ENCODE measurements around the gene CASKIN2. TPM values are rescaled to one million over a fixed set of nuclear protein-coding genes. Genes with fewer than 3 reads are reported as not detected.

The CASKIN2 gene
- total RNA-seq, 1 donor from 2014 or later, result 112 TPM

DNA sequence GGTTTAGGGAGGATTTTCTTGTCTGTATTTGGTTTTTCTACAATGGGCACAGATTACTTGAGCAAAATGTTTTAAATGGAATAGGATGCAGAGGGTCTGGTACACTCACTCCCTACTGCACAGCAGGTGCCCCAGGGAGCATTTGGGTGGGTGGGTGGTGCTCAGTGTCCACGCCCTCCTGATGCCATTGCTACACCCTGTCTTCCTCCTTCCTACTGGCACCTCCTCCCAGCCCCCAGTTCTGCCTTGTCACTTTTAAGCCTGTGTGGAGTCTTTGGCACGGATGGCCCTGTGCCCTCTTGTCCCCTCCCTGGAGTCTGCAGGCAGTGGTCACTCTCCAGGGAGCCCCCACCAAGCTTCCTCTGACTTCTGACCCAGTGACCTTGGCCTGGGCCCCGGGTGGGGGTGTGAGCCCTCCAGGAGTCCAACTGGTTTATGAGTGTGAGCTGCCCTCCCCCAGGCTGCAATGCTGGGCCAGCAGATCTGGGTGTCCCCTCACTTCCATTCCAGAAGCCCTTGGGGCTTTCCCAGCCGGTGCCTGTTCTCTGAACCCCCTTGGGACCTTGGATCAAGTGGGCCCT, 25.7 kb upstream of the CASKIN2 start:
- no peaks in the 10 kb centered on the region for H3K4me1 ChIP-seq
- H3K4me3 ChIP-seq, result no peak overlapping the region
- intact Hi-C loops (cut with DNase I), result no loop called here
- no peak for DNase-seq (ENCODE audit: low spot score in 2 of 2)
- H3K36me3 ChIP-seq, result no peaks in the 10 kb centered on the region
- no peaks in the 10 kb centered on the region for H3K9me3 ChIP-seq
- TF ChIP-seq, protein P1, sequence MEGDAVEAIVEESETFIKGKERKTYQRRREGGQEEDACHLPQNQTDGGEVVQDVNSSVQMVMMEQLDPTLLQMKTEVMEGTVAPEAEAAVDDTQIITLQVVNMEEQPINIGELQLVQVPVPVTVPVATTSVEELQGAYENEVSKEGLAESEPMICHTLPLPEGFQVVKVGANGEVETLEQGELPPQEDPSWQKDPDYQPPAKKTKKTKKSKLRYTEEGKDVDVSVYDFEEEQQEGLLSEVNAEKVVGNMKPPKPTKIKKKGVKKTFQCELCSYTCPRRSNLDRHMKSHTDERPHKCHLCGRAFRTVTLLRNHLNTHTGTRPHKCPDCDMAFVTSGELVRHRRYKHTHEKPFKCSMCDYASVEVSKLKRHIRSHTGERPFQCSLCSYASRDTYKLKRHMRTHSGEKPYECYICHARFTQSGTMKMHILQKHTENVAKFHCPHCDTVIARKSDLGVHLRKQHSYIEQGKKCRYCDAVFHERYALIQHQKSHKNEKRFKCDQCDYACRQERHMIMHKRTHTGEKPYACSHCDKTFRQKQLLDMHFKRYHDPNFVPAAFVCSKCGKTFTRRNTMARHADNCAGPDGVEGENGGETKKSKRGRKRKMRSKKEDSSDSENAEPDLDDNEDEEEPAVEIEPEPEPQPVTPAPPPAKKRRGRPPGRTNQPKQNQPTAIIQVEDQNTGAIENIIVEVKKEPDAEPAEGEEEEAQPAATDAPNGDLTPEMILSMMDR (IDR thresholded peaks at IDR 0.05), result no peak
- H3K27ac ChIP-seq, result no peak overlapping the region
- H3K27me3 ChIP-seq, result no peaks in the 10 kb centered on the region

DNA sequence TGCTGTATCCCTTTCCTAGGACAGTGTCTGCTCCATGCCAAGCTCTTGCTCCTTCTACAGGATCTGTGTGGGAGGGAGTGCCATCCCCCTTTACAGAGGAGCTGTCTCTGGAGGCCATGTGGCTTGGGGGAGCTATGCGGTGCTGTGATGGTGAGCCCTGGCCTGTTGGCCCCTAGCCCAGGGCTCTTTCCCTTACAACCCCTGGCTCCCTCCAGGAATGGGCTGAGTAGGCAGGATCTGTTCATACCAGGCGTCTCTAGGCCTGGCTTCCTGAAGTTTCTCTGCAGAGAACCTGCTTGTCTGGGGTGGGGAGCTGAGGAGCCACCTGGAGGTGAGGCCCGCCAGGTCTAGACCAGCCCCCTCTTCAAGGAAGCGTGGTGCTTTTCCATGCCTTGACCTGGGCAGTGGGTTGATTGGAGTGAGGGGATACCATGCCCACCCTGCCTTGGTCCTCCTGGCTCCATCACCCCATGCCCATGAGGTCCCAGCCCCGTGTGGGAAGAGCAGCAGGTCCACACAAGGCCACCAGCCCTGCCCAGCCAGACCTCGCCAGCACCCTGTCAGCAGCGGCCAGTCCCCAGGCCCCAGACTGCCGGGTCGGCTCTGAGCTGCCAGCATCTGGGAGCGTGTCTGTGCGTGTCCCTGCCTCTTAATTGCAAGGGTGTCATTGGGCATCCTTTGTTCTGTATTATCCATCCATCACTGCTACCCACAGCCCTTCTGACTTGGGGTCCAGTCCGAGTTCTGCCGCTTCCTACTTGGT, 24.8 kb upstream of the CASKIN2 start:
- no peak overlapping the region for H3K4me3 ChIP-seq
- no peaks in the 10 kb centered on the region for H3K27me3 ChIP-seq
- DNase-seq (ENCODE audit: low spot score in 2 of 2), result no peak
- TF ChIP-seq, protein P1 (IDR thresholded peaks at IDR 0.05), result no peak
- H3K4me1 ChIP-seq, result no peaks in the 10 kb centered on the region
- intact Hi-C loops (cut with DNase I), result no loop called here
- no peaks in the 10 kb centered on the region for H3K9me3 ChIP-seq
- H3K27ac ChIP-seq, result no peak overlapping the region
- H3K36me3 ChIP-seq, result no peaks in the 10 kb centered on the region

DNA sequence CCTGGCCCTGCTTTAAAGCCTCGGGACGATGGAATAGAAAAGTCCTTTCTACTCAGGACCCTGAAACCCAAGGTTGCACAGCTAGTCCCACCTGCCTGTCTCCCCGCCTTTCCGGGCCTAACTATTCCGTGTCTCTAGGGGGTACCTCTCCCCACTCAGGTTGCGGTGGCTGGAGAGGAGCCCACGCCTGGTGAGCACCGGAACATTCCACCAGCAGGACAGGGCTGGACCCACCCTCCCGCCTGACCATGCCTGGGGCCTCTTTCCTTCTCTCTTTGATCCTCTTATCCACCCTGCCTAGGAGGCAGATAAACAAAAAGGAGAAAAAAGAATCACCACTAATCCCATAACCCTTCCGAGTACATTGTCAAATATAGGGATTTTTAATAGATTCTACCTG, 21.0 kb upstream of the CASKIN2 start:
- DNase-seq (ENCODE audit: low spot score in 2 of 2), result no peak
- Histone ChIP-seq H3K4me3 (no peak overlapping the region), H3K9me3 (no peaks in the 10 kb centered on the region), H3K27ac (no peak overlapping the region), H3K4me1 (no peaks in the 10 kb centered on the region), H3K36me3 (peaks cover 0 to 2% of the 10 kb centered on the region in 2 donors), H3K27me3 (no peaks in the 10 kb centered on the region)
- TF ChIP-seq, protein P1 (IDR thresholded peaks at IDR 0.05), result no peak
- intact Hi-C loops (cut with DNase I), result no loop called here

DNA sequence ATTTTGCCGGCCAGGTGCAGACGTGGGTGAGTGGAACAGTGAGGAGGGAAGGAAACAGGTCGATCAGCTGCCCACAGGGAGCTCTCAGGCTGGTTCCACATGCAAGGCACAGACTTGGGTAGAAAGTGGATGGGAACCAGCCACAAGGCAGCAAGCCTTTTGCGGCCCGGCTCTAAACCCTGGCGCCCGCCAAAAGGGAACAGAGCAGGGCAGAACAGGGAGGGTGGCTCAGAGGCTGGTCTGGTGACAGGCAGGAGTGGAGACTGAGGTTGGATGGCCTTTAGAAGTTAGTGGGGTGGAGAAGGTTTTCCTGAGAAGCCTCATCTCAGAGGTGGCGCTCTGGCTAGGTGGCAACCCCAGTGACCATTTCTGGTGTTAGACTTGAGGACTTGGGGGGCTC, 20.5 kb upstream of the CASKIN2 start:
- Histone ChIP-seq H3K4me3 (no peak overlapping the region), H3K27ac (no peak overlapping the region), H3K27me3 (no peaks in the 10 kb centered on the region), H3K4me1 (no peaks in the 10 kb centered on the region), H3K36me3 (peaks cover 0 to 2% of the 10 kb centered on the region in 2 donors), H3K9me3 (no peaks in the 10 kb centered on the region)
- TF ChIP-seq, protein P1 (IDR thresholded peaks at IDR 0.05), result no peak
- DNase-seq (ENCODE audit: low spot score in 2 of 2), result no peak
- intact Hi-C loops (cut with DNase I), result no loop called here

DNA sequence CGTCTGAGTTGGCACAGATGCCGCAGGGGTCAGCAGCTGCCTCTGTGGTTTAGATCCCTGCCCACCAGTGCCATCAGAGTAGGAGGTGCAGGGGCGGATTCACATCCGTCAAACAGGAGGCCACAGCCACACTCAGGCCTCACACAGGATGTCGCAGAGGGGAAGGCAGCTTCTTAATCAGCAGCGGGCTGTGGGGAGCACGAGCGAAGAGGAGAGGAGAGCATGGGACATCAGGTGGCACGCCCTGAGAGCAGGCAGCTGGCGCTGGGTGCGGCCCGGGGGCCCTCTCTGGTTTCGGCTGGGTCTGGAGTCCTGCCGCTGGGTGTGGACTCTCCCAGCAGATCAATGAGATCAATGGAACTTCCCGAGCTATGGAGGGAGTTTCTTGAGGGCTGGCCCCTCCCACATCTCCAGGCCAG, 19.8 kb upstream of the CASKIN2 start:
- Histone ChIP-seq H3K36me3 (peaks cover 0 to 2% of the 10 kb centered on the region in 2 donors), H3K9me3 (no peaks in the 10 kb centered on the region), H3K4me1 (no peaks in the 10 kb centered on the region), H3K27me3 (no peaks in the 10 kb centered on the region), H3K4me3 (no peak overlapping the region), H3K27ac (no peak overlapping the region)
- intact Hi-C loops (cut with DNase I), result no loop called here
- no peak for DNase-seq (ENCODE audit: low spot score in 2 of 2)
- TF ChIP-seq, protein P1 (IDR thresholded peaks at IDR 0.05), result no peak

Measured in ascending aorta (tissue), 2 donors.